K562 (cell line): ENCODE data around the gene PSMA1. TPM values are rescaled to one million over a fixed set of nuclear protein-coding genes. Genes with fewer than 3 reads are reported as not detected.

Source experiments
- BHLHE40 ChIP-seq: IDR thresholded peaks from 2 replicates; pipeline ENCODE4 v1.6.1; 2011; ENCODE audit warnings: low read length, improper control_type of control experiment
- CCNT2 ChIP-seq: IDR thresholded peaks from 2 replicates; pipeline ENCODE4 v1.6.1; 2011; ENCODE audit warnings: borderline replicate concordance, low read depth, mild to moderate bottlenecking, moderate library complexity, mixed read lengths, low read length; ENCODE audit not compliant: insufficient read length; ENCODE audit errors: extremely low read depth
- EP300 ChIP-seq: IDR thresholded peaks from 2 replicates; pipeline ENCODE4 v1.6.1; 2012; ENCODE audit warnings: low read length, improper control_type of control experiment
- ILF3 ChIP-seq: fragments of 450-650 bp; IDR thresholded peaks from 2 replicates; pipeline ENCODE4 v1.6.1; 2018; ENCODE audit warnings: antibody characterized with exemption, mild to moderate bottlenecking, moderate library complexity, borderline replicate concordance
- MEF2A ChIP-seq: IDR thresholded peaks from 2 replicates; pipeline ENCODE4 v1.6.1; 2011; ENCODE audit warnings: low read depth, mild to moderate bottlenecking, low read length, moderate library complexity; ENCODE audit not compliant: control insufficient read depth
- RERE ChIP-seq: sonication (generic); formaldehyde crosslinking; IDR thresholded peaks from 2 replicates; pipeline ENCODE4 v1.8.0; 2023; ENCODE audit warnings: missing genetic modification reagents, mild to moderate bottlenecking, borderline replicate concordance
- SREBF2 ChIP-seq: sonication (generic); formaldehyde crosslinking; IDR thresholded peaks from 2 replicates; pipeline ENCODE4 v1.4.0; 2020; ENCODE audit warnings: mild to moderate bottlenecking, missing genetic modification reagents
- TCF7 ChIP-seq: sonication (generic); IDR thresholded peaks from 2 replicates; pipeline ENCODE4 v1.6.1; 2016; ENCODE audit warnings: antibody characterized with exemption, borderline replicate concordance
- ZMIZ1 ChIP-seq, 2 experiments: fragments of 150-350 bp in 1 of 2; IDR thresholded peaks; 2 replicates each; pipeline ENCODE4 v1.6.1; 2012 to 2016; ENCODE audit warnings: low read depth in 2 of 2, low read length in 2 of 2, mild to moderate bottlenecking in 1 of 2, moderate library complexity in 1 of 2
- ZNF24 ChIP-seq: fragments of 450-650 bp; IDR thresholded peaks from 2 replicates; pipeline ENCODE4 v1.6.1; 2016
- ZNF57 ChIP-seq: fragments of 450-650 bp; formaldehyde crosslinking; IDR thresholded peaks from 2 replicates; pipeline ENCODE4 v1.4.0; 2020; ENCODE audit warnings: mild to moderate bottlenecking, moderate library complexity
- ZNF695 ChIP-seq: fragments of 450-650 bp; formaldehyde crosslinking; IDR thresholded peaks from 2 replicates; pipeline ENCODE4 v1.4.0; 2020; ENCODE audit warnings: mild to moderate bottlenecking, moderate library complexity
- ZNF699 ChIP-seq: fragments of 250-450 bp; sonication (Bioruptor Pico); IDR thresholded peaks from 2 replicates; pipeline ENCODE4 v1.8.0; 2021; ENCODE audit warnings: mild to moderate bottlenecking, moderate library complexity; ENCODE audit not compliant: insufficient replicate concordance
- polyA plus RNA-seq, 8 experiments: library from polyadenylated mRNA; depleted of rRNA in 4 of 8; stranded (reverse) in 5 of 8; unstranded in 3 of 8; fragments of >200 nt; fragmentation: Nextera tagmentation in 2 of 8; fragmentation: Illumina TruSeq in 1 of 8; extraction: Ambion mirVana in 2 of 8; extraction: Trizol in 1 of 8; gene quantifications; 2 replicates each; pipeline versions ENCODE4 v1.2.1 to v1.2.3, GENCODE V29; 2011 to 2014; ENCODE audit warnings: inconsistent platforms in 1 of 8, missing spikeins in 1 of 8
- total RNA-seq, 7 experiments: library from RNA; depleted of rRNA in 6 of 7; stranded (reverse); fragments of >200 nt in 6 of 7; fragmentation: Illumina TruSeq in 2 of 7; extraction: Trizol in 2 of 7; gene quantifications; 2 replicates each; pipeline versions ENCODE4 v1.2.1 to v1.2.3, GENCODE V29; 2011 to 2021; ENCODE audit warnings: low replicate concordance in 1 of 7
- TF ChIP-seq, protein P1 (sequence below): fragments of 250-450 bp; sonication (Bioruptor Pico); IDR thresholded peaks from 2 replicates; pipeline ENCODE4 v1.4.0; 2020; ENCODE audit warnings: mild to moderate bottlenecking, moderate library complexity

Gene PSMA1
- total and polyA plus RNA-seq, 9 of the 15 experiments (the other 6 are each of a cell fraction or from before 2014, with no cell fraction given), result 283 to 1,007 (median 424) TPM

DNA sequence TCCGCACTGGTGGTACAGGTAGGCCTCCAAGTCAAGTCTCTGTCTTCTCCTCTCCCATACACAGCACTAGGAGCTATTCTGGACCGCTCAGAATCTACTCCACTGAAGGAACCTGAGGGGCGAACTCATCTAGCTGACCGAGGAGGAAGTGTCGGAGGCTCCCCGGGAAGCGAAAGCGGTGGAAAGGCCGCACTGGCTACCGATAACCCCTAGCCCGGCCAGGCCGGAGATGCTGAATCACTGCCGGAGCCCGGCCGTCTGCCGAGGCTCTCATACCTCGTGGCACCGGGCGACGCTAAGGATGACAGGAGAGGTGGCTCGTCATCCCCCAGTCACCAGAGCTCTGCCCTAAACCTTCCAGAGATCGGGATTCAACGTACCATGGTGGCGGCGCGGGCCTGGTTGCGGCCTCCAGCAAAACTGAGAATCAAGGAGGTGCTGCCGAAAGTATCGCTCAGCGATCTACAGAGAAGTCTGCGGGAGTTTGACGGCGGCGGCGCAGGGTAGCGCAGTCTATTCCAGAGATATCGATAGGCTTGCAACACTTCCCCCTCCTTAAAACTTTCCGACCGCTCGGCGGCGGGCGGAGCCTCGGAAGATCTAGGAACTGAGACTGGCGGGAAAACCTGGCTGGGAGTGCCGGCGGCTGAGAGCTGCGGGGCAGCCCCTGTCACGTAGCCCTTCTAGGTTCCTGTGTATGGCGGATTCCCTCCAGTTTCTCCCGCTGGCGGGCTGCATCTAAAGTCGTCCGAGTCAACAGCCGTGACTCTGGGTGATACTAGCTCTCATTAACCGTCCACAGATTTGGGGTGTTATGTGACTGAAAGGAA lies at the start of gene PSMA1 (continued):
- TF ChIP-seq RERE (CRISPR knock-in tag) (no peak), SREBF2 (CRISPR knock-in tag) (no peak), EP300 (peak; percentile 44), ZMIZ1 (IDR thresholded peaks at IDR 0.05; ENCODE audit: low read depth in 2 of 2, low read length in 2 of 2) (peak; percentile 15 to 97; a peak in 2 of 4 replicates), ZNF695 (CRISPR knock-in tag) (no peak), TCF7 (peak; percentile 57; the same call in 1 of the 2 replicates), BHLHE40 (no peak), MEF2A (no peak), ZNF57 (no peak), ZNF699 (CRISPR knock-in tag) (no peak), ILF3 (no peak), ZNF24 (0 out of 2 replicates have a peak, but pooled peaks have one; percentile 9), CCNT2 (peak; percentile 47)
- TF ChIP-seq, protein P1, sequence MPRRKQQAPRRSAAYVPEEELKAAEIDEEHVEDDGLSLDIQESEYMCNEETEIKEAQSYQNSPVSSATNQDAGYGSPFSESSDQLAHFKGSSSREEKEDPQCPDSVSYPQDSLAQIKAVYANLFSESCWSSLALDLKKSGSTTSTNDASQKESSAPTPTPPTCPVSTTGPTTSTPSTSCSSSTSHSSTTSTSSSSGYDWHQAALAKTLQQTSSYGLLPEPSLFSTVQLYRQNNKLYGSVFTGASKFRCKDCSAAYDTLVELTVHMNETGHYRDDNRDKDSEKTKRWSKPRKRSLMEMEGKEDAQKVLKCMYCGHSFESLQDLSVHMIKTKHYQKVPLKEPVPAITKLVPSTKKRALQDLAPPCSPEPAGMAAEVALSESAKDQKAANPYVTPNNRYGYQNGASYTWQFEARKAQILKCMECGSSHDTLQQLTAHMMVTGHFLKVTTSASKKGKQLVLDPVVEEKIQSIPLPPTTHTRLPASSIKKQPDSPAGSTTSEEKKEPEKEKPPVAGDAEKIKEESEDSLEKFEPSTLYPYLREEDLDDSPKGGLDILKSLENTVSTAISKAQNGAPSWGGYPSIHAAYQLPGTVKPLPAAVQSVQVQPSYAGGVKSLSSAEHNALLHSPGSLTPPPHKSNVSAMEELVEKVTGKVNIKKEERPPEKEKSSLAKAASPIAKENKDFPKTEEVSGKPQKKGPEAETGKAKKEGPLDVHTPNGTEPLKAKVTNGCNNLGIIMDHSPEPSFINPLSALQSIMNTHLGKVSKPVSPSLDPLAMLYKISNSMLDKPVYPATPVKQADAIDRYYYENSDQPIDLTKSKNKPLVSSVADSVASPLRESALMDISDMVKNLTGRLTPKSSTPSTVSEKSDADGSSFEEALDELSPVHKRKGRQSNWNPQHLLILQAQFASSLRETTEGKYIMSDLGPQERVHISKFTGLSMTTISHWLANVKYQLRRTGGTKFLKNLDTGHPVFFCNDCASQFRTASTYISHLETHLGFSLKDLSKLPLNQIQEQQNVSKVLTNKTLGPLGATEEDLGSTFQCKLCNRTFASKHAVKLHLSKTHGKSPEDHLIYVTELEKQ (CRISPR knock-in tag), result no peak
